Stimulated activated CD4-positive, alpha-beta T cell treated with anti-CD3 and anti-CD28 coated beads, Interleukin-12 subunit alpha, Interleukin-12 subunit beta, amount 100 ng/mL, for 24 hours (primary cell): ENCODE data around the gene HDAC4.
A peak's percentile ranks its signal among the peaks of the same experiment; 100 is the strongest.
"Not testable (repeated sequence)": the region's sequence is repeated elsewhere in the genome, so short reads cannot be mapped to it uniquely, and the experiment has no call there.

Experiments
- DNase-seq, 2 experiments: peaks; one replicate each; pipeline ENCODE4 v3.0.0-alpha.2; 2020; ENCODE audit warnings: low read depth in 2 of 2

Gene HDAC4

DNA sequence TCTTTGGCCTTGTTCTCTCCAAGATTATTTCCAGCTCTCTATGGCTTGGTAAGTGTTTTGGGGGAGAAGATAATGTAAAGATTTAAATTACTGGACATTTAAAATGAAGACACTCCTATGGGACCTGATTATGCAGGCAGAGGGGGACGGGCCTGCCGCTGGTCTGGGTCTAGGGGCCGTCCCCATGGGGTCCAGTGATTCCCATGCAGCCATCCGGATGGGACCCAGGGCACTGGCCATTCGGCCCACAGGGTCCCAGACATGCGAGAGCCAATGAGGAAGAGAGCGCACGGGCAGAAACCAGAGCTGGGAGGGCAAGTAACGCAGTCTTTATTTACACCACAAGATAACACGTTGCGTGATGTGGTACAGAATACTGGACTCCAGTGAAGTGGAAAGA lies 353.0 kb downstream of the HDAC4 start:
- DNase-seq = no peak

DNA sequence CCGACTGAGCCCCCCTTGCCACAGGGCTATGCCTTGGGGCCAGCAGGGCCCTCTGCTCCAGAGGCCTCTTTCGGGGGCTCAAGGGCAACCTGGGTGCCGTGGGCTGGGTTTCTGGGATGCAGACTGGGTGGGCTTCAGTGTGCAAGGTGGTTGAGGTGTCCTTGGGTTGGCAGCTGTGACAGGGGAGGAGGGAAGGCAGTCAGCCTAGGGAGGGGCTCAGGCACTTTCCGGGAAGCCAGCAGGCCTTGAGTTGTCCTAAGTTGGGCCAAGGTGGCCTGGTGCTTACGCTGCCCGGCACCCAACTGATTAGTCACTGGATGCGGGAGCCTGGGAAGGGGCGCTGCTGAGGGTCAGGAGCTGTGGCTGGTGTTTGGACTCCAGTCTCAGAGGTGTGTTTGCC lies 353.4 kb downstream of the HDAC4 start:
- DNase-seq = no peak

DNA sequence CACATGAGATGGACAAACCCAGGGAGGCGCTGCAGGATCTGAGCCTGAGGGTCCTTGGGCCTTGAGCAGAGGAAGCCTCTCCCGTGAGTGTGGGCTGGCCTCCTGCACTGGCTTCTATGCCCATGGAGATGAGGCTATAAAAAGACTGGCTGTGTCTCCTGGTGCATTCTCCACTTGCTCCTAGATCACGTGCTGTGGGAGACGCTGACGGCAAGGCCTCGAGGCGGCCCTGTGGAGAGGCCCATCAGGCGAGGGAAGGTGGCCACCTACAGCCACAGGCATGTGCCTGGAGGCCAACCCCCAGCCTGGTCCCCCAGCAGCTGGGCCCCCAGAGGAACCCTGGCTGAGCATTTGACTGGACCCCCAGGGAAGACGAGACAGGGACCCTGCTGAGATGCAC lies 354.0 kb downstream of the HDAC4 start:
- DNase-seq = no peak

DNA sequence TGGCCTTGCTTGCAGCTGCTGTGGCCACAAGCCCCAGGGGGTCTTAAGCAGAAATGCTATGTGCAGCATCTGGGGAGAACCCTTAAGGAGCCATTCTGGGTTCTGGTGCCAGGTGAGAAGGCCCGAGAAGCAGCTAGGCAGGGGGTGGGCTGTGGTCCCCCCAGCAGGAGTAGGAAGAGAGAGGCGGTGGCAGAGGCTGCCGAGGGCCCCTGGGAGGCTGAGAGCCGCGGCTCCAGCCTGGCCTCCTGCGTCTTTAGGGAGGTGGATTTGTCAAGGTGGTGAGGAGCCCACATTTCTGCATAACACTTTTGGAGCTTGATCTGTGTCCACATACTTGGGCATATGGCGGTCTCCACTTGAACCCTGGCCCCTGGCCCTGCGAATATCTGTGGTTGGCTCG lies 356.5 kb downstream of the HDAC4 start:
- no peak for DNase-seq

DNA sequence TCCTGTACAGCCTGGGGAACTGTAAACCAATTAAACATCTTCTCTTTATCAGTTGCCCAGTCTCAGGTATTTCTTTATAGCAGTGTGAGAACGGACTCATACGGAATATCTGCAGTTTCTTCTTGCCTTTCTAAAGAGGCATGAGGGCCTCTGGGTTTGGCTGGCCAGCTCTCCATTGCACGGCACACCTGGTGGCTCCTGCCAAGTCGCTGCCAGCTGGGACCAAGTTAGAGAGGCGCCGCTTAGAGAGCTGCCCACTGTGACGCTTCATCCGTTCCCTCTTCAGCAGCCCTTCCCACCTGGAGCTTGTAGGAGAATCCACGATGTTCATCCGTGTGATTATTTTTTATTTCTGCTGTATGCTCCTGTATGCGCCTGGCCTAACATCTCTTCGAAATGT lies 357.5 kb downstream of the HDAC4 start:
- DNase-seq = no peak

DNA sequence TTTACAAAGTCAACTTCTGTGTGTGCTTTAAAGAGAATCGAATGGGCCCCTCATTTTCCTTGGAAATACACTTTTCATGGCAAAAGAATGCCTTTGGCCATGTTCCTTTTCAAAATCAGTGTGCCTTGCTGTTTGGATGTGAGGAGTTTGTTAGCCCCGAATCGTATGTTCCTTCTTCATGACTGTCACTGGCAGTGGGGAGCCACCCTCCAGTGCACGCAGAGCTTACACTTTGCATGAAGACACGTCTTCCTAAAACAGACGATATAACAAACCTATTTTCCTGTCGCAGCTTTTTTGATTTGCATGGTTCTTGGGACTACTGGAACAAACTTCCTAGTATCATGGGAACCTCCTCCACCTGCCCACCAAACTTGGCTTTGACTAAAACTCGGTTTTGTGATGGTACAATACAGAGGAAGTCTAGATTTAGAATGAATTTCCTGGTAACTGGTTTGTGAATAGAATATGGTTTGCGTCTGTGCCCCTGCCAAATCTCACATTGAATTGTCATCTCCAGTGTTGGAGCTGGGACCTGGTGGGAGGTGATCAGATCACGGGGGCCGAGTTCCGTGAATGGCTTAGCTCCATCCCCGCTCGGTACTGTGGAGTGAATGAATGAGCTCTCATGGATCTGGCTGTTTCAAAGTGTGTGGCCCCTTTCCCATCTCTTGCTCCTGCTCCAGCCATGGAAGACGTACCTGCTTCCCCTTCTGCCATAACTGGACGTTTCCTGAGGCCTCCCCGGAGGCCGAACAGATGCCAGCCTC lies 358.1 kb downstream of the HDAC4 start:
- DNase-seq = no peak

DNA sequence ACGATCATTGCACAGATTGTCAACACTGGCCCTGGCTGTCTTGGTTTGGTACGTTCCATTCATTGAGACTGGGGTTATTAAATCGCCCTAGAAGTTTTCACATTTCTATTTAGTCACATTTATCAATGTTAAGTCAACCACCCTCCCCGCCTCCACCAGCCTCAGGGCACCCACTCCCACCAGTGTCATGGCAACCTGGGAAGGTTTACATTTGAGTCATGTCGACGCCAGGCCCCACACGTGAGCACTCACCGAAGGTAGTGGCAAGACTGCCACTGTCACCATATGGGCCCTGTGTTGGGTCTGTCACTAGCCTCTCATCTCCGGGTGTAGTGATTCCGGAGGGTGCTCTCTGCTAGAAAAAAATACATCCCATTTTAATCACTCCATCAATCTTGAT lies 358.8 kb downstream of the HDAC4 start:
- DNase-seq = no peak

DNA sequence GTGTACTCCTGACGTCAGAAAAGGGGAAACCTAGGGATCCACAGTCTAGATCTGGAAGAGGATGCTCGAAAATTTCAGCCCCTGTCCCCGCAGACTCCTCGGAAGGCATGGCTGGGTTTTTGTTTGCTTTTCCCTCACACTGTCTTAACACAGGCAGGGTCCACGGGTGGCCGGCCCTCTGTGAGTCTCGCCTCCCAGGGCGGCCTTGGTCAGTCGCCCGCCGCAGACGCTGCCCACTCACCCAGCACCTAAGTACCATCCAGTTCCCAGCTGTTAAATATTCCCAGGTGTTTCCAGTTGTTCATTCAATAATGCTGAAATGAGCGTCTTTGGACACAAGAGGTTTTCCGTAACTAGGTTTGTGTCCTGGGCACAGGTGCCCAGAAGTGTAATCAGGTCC lies 359.8 kb downstream of the HDAC4 start:
- DNase-seq = no peak

DNA sequence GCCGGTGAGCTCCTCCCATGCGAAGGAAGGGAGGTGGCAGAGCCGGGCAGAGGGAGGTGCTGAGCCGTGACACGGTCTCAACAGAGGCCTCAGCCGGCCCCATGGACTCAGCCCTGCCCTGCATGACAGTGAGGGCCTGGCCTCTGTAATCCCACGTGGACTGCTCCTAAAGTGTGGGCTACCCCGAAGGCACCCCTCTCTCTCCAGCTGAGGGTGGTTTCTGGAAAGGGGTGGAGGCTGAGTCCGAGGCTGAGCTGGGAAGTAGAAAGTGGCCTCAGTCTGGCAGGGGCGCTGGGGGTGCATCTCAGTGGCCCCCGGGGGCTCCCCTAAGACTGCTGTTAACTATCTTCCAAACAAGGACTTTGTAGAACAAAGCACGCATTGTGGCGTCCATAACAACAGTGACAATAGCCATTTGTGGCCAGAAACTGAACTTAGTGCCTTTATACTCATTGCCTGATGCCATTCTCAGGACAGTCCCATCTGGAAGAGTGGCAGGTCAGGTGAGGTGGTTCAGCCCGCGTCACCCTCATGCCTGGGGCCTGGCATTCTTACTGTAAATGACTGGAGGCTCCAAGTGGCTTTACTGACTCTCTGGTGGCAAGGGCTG lies 360.6 kb downstream of the HDAC4 start:
- DNase-seq = no peak

DNA sequence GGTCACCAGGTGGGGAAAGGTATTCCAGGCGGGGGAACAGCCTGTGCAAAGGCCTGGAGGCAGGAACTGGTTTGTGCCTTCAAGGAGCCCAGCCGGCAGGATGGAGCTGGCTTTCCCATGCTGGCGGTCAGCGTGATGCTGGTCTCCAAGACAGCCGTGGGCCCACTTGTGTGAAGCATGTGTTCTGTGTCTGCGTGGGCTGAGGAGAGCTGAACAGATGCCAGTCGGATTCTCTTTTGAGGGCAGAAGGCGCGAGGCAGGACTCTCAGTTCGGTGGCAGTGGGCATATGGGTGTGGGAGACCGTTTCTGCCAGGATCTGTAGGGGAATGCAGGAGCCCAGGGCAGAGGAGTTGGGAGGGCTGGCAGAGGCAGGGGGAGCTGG lies 361.4 kb downstream of the HDAC4 start:
- no peak for DNase-seq

DNA sequence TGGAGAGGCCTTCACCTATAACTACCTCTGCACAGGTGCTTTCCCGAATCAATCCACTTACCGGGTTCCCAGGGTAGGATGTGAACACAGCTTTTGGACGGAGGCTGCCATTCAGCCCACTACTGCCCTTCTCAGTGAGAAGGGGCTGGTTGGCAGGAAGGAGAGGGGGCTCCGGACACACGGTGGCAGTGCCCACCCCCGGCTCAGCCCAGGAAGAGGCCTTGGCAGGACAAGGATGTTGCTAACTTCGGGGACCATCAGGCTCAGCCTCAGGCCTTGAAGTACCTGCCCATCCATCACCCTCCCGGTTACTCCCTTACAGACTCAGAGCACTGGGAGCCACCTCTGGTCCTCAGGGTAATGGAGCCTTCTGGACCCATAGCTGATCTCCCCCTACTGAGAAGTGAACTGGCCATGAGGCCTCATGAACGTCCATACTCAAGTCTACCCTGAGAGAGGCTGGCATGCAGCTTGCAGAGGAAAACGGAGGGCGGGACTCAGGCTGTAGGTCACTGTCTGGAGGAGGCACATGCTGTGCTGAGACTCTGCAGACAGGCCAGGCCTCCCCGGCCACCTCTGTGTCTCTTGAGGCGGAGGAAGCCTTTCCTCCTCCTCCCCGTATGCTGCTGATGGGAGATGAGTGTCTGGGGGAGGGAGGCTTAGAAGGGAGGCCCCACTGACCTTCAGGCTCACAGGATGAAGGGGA lies 361.9 kb downstream of the HDAC4 start:
- DNase-seq = no peak

DNA sequence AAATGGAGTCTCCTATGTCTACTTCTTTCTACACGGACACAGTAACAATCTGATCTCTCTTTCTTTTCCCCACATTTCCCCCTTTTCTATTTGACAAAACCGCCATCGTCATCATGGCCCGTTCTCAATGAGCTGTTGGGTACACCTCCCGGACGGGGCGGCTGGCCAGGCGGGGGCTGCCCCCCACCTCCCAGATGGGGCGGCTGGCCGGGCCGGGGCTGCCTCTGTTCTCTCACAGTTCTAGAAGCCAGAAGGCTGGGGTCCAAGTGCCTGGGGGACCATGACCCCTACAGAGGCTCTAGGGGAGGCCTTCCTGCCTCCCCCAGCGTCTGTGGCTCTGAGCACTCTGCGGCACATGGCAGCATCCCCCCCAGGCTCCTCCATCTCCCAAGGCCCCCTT lies 362.5 kb downstream of the HDAC4 start:
- not testable (repeated sequence) for DNase-seq

DNA sequence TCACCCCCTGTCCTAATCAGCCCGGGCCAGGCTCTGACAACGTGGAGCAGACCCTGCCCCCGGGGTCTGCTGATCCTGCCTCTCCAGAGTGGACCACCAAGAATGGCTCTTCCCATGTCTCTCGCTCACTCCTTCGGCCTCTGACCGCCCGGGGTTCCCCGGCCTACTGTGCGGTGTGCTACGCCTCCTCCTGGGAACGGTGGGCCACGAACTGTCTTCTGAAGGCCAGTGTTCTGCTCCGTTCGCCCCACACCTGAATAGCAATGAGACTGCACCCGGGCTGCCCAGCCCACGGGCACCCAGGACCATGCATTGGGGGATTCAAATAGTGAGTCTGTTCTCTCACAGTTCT lies 363.3 kb downstream of the HDAC4 start:
- DNase-seq = no peak

DNA sequence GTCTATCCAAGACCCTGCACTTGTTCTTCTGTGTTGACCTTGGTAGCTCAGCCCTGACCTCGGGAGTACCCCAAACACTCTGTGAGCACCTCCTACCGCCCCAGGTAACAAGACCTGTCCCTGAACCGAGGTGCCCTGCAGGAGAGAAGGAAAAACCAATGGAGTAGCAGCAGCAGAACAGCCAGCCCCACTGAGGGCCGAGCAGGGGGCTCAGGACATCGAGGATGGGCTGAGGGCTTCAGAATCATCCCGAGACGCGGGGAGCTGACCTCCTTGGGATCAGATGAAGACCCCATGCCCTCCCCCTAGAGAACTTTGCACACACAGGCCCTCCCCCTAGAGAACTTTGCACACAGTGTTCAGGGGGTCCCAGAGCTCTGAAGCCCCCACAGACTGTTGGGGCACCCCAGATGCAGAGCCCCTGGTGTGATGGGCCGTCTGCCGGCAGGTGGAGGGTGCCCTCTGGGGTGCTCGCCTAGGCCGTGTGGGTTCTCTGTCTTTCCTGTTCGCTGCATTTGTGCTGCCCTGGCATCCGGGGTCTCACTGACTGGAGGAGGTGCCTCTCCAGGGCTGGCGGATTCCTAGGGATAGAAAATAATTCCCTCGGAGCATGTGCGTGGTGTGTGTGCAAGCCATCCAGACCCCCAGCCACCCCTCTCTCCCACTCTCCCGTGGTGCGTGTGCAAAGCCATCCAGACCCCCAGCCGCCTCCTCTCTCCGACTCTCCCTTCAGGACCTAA lies 363.8 kb downstream of the HDAC4 start:
- no peak for DNase-seq

DNA sequence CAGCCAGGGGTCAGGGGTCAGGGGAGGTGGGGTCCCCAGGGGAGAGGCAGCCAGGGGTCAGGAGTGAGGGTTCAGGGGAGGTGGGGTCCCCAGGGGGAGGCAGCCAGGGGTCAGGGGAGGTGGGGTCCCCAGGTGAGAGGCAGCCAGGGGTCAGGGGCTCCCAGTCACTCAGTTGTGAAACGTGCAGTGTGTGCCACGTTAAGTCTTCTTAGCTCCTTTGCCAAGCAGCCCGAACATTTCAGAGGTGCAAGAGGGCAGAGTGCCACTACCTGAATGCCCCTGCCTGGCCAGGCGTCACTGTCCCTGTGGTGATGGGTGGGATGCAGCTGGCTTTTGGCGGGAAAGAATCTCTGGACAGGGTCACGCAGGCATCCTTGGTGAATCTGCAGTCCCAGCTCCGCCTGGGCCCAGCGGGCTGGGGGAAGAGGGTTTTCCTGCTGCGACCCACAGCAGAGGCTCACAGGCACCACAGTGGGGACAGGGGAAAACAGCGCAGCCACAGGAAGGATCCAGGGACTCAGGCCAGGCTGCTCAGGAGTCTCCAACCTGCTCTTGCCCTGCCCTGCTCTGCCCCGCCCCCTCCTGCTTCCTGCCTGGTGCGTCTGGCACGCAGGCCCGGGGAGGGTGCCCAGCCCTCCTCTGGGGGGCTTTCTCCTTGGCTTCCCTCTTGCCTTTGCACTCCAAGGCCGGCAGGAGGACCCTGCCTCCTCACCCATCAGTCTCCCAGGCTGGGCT lies 364.7 kb downstream of the HDAC4 start:
- DNase-seq = no peak

DNA sequence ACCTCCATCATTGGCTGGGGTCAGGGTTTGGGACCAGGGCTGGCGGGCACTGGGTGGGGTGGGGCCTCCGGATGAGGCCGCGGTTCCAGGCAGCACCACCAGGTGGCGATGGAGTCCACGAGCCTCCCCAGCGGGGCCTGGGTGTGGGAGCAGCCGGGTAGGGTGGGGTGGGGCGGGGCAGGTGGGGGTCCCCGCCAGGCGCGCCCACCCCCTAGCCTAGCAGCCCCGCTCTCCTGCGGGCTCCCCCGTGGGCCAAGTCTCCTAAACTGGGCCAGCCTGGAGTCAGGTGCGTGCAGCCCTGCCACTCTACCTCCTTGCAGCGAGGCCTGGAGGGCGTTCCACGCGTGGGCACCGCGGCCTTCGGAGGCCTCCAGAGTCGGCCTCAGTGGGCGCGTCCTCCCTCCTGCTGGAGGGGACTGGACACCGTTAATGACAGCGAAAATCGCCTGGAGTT lies 365.4 kb downstream of the HDAC4 start:
- peak; percentile 31 to 56 for DNase-seq

DNA sequence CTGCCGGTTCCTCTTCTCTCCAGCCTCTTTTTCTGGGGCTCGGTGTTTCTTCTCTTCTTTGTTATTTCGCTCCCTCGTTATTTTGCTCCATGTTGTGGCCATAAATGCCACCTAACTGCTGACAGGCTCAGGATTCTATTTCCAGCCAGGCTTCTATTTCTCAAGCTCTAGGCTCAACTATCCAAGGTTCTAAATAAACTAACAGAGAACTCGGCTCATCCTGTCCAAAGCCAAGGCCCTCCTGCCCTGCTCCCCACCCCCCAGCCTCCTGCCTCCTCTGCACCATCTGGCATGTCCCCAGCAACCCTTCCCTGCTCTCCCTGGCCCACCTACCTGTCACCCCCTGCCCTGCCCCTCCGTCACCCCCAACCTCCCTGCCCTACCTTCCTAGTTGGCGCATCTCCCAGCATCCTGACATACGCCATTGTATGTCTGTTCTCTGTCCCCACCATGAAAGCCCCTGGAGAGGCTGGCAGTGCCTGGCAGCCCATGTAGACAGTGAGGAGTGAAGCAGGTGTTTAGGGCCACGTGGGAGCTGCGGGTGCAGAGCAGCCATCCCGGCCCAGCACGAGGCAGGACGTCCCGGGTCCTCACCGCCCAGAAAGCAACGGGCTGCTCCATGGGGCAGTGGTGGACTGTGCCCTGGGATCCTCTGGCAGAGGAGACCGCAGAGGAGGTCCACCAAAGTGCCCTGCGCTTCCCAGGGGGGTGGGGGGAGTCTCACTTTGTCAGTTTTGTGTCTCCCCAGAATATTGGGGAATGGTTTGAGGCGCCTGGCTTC lies 366.1 kb downstream of the HDAC4 start:
- no peak for DNase-seq

DNA sequence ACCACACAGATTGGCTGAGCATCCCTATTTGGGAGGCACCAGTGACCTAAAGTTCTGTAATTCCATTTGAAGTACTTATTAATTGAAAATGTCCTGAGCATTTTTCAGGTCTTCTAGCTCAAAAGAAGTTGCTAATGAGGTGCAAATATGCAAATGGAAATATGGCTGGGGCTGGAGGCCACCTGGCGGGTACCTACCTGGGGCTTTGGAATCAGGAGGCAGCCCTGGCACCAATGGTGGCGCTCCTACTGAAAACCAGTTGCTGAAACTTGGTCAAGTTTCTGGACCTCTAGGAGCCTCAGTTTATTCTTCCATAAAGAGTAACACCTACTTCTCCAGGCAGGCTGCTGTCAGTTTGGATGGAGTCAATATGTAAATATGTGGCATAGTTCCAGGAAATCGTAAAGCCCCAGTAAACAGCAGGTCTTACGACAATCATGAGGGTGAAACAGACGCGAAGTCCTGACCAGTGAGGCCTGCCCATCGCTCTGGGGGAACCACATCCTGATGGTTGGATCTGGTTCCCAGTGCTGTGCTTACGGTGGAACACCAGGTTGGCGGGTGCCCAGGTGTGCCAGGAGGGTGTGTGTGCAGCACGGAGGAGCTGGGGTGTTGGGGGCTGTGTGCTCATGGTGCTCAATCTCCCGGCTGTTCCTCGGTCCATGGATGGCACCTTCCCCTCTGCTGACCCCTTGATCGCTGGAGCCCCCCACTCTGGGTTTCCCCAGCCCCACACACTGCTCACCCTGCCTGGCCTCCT lies 366.8 kb downstream of the HDAC4 start:
- no peak for DNase-seq

DNA sequence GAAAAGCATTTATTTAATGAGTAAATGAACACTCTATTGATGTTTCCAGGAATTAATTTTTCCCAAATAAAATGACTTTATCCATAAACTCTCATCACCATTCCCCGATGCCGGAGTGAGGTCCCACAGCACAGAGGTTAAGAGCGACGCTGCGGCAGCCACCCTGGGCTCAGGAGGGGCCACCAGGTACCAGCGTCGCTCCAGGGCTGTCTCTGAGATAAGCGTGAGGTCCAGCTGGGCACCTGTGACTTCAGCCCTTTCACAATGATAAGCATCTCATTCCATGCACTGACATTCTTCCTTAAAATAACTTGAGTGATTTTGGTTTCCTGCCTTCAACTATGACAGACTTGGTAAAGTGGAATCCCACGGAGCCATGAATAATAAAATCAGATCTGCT lies 370.9 kb downstream of the HDAC4 start:
- DNase-seq = no peak

DNA sequence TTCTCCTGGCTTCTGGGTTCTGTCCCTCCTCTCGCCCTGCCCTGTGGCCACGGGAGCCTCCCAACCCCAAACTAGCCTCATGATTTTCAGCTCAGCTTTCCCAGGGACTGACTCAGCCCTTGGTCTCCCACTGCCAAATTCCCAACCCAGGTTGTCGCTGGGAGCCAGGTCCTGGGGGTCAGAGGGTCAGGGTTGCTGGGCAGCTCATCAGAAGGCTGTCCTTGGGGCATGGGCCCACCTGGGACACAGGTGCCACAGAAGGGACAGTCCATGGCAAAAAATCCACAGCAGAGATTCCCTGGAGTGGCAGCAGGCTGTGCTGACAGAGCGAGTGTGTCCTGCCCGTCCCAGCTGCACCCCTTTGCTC lies 372.6 kb downstream of the HDAC4 start:
- DNase-seq = no peak
